GM21526 (cell line): ENCODE results near the gene GOLGA8M.
"Not testable (repeated sequence)": the region's sequence is repeated elsewhere in the genome, so short reads cannot be mapped to it uniquely, and the experiment has no call there.

Source experiments
- ATAC-seq: cut with Tn5 transposase; IDR thresholded peaks from one replicate; pipeline ENCODE4 v1.9.1; 2021; ENCODE audit warnings: moderate library complexity; ENCODE audit not compliant: unreplicated experiment, low FRiP score

The GOLGA8M gene

GRCh38 chr15:28663717-28664116, 48.5 kb downstream of the GOLGA8M start:
- not testable (repeated sequence) for ATAC-seq

- not testable (repeated sequence) for ATAC-seq
Measured at GRCh38 chr15:28660750-28661149, 51.5 kb downstream of the GOLGA8M start.

GRCh38 chr15:28656018-28656360, 56.2 kb downstream of the GOLGA8M start:
- not testable (repeated sequence) for ATAC-seq

- not testable (repeated sequence) for ATAC-seq
Measured at GRCh38 chr15:28655329-28656017, 56.7 kb downstream of the GOLGA8M start.

GRCh38 chr15:28654194-28654593, 58.0 kb downstream of the GOLGA8M start:
- ATAC-seq: not testable (repeated sequence)

GRCh38 chr15:28652538-28652937, 59.7 kb downstream of the GOLGA8M start:
- ATAC-seq: not testable (repeated sequence)
